LNCAP (cell line): ENCODE measurements around the gene OR10H2.

Experiments used
- CTCF ChIP-seq: fragments of 450-650 bp; IDR thresholded peaks from 2 replicates; pipeline ENCODE4 v1.5.1; 2017; ENCODE audit warnings: mild to moderate bottlenecking

The OR10H2 gene

GRCh38 chr19:15776264-15776663 is 48.4 kb downstream of the OR10H2 start:
- no peak for TF ChIP-seq CTCF

GRCh38 chr19:15776991-15777970 is 49.5 kb downstream of the OR10H2 start:
- no peak for TF ChIP-seq CTCF
